Lung (tissue), 16 donors: ENCODE measurements around the gene SHMT1. TPM values are rescaled to one million over a fixed set of nuclear protein-coding genes. Genes with fewer than 3 reads are reported as not detected.
"Not testable (repeated sequence)": the region's sequence is repeated elsewhere in the genome, so short reads cannot be mapped to it uniquely, and the experiment has no call there.

ENCODE experiments used
- ATAC-seq: fragments of 200-7000 bp; cut with Tn5 transposase; one replicate; pipeline ENCODE4 v1.9.1; 2020; ENCODE audit warnings: moderate number of reproducible peaks; ENCODE audit not compliant: insufficient read depth, low FRiP score
- DNase-seq, 3 donors: peaks; one replicate each; pipeline ENCODE4 v3.0.0-alpha.2; 2013 to 2017
- H3K27ac ChIP-seq, 2 donors: one replicate each; pipeline ENCODE4 v1.5.1; 2013; ENCODE audit warnings: mild to moderate bottlenecking in 2 of 2, moderate library complexity in 2 of 2, control low read depth in 1 of 2, inconsistent platforms in 1 of 2, low read depth in 1 of 2, low read length in 1 of 2
- H3K27me3 ChIP-seq, 3 donors: one replicate each; pipeline ENCODE4 v1.5.1; 2013; ENCODE audit warnings: low read length in 2 of 3; ENCODE audit not compliant: control insufficient read depth in 3 of 3, insufficient read depth in 3 of 3
- H3K36me3 ChIP-seq, 4 donors: one replicate each; pipeline ENCODE4 v1.5.1; 2013; ENCODE audit warnings: low read length in 4 of 4, mild to moderate bottlenecking in 1 of 4, moderate library complexity in 1 of 4; ENCODE audit not compliant: control insufficient read depth in 4 of 4, insufficient read depth in 4 of 4
- H3K4me1 ChIP-seq, 5 donors: one replicate each; pipeline ENCODE4 v1.5.1; 2013; ENCODE audit warnings: low read length in 5 of 5, mild to moderate bottlenecking in 2 of 5, moderate library complexity in 1 of 5; ENCODE audit not compliant: control insufficient read depth in 5 of 5, insufficient read depth in 5 of 5
- H3K4me3 ChIP-seq: one replicate; pipeline ENCODE4 v1.5.1; 2013; ENCODE audit warnings: mild to moderate bottlenecking, control low read depth, moderate library complexity
- H3K9ac ChIP-seq, 2 donors: one replicate each; pipeline ENCODE4 v1.5.1; 2013; ENCODE audit warnings: low read length in 2 of 2, control low read depth in 1 of 2; ENCODE audit not compliant: insufficient read depth in 1 of 2
- H3K9me3 ChIP-seq, 4 donors: one replicate each; pipeline ENCODE4 v1.5.1; 2013; ENCODE audit warnings: low read length in 3 of 4, mild to moderate bottlenecking in 1 of 4, moderate library complexity in 1 of 4; ENCODE audit not compliant: control insufficient read depth in 4 of 4, insufficient read depth in 3 of 4
- WGBS, 2 donors: extraction: QIAGEN DNeasy Blood & Tissue Kit; methylation state at CpG; one replicate each; pipeline ENCODE4 v1.1.7; 2013; 5-methylcytosine and 5-hydroxymethylcytosine counted together
- long read RNA-seq, 5 donors: transcript quantifications; one replicate each; lab custom pipeline, GENCODE V29; 2026
- polyA plus RNA-seq, 2 donors: library from polyadenylated mRNA; stranded (reverse); fragments of 200-250 nt; gene quantifications; one replicate each; pipeline ENCODE4 v1.2.1, GENCODE V29; 2013
- total RNA-seq, 2 donors: library from RNA; depleted of rRNA in 1 of 2; stranded (reverse); fragments of >200 nt in 1 of 2; gene quantifications; one replicate each; pipeline ENCODE4 v1.2.1, GENCODE V29; 2014 to 2021
- TF ChIP-seq, protein P1 (sequence below): IDR thresholded peaks from 2 replicates; pipeline ENCODE4 v1.5.1; 2012; ENCODE audit warnings: mild to moderate bottlenecking; ENCODE audit errors: control extremely low read depth, extremely low read depth
- donor health status: control.
- donor health status: control.
- donor health status: Bipolar disorder and iron deficiency.
- donor health status: healthy.
- donor health status: DM: yes; HTN: yes; CAD: no.

SHMT1 gene
- total RNA-seq (10 to 100 TPM; 14.2 to 42.3 TPM), polyA plus RNA-seq (10 to 100 TPM; 21.9 to 28.7 TPM)
- long read RNA-seq, donor 1, partial matches to known transcripts = 0 of 5 reads
- long read RNA-seq, donor 1, other reads (novel, unspliced or antisense) = 0 of 5 reads
- long read RNA-seq, donor 2, partial matches to known transcripts = 0 of 3 reads
- long read RNA-seq, donor 2, other reads (novel, unspliced or antisense) = 0 of 3 reads
- long read RNA-seq, donor 3, partial matches to known transcripts = 0 of 4 reads
- long read RNA-seq, donor 3, other reads (novel, unspliced or antisense) = 0 of 4 reads
- long read RNA-seq, donor 4, partial matches to known transcripts = 0 of 3 reads
- long read RNA-seq, donor 4, other reads (novel, unspliced or antisense) = 0 of 3 reads
- long read RNA-seq, donor 5, partial matches to known transcripts = 0 of 7 reads
- long read RNA-seq, donor 5, other reads (novel, unspliced or antisense) = 0 of 7 reads

DNA sequence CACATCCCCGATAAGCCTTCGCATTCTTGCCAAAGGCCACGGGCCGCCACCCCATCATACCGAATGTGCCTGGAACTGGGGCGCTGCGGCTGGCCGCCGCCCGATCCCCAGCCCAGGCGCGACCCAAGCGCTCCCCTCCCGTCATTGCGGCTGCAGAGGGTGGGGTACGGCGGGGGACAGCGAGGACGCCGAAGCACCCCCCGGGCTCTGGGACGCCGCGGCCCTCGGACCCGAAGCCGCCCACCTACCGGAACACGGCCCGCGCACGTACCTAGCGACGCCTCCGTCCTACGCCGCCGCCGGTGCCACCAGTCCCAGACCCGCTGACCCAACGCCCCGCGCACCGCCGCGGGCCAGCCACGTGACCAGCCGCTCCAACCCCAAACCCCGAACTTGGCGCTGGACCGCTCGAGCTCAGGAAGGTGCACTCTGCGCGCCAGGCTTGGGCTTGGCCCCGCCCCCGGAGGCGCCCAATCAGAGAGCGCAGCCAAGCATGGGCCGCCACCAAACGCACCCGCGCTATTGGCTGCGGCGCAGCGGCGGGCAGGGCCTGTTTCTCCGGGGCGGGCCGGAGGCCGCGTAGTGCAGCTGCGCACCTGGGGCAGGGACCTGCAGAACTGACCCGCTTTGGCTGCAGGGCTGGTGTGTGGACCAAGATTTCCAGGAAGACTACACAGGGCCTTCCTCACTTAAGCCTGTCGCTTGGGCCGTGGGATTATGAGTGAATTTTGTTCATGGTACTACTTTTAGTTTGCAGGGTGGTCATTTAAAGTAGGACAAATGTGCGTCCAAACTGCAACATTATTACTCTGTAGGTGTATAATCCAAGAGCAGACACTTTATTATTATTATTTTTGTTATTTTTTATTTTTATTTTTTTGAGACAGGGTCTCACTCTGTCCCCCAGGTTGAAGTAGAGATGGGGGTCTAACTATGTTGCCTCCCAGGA, at the start of gene SHMT1:
SHMT1 (minus strand) TSS at position 450 of the 949 bp plus-strand sequence. CDS start 7,569 bp downstream, outside the sequence.
- TF ChIP-seq, protein P1, sequence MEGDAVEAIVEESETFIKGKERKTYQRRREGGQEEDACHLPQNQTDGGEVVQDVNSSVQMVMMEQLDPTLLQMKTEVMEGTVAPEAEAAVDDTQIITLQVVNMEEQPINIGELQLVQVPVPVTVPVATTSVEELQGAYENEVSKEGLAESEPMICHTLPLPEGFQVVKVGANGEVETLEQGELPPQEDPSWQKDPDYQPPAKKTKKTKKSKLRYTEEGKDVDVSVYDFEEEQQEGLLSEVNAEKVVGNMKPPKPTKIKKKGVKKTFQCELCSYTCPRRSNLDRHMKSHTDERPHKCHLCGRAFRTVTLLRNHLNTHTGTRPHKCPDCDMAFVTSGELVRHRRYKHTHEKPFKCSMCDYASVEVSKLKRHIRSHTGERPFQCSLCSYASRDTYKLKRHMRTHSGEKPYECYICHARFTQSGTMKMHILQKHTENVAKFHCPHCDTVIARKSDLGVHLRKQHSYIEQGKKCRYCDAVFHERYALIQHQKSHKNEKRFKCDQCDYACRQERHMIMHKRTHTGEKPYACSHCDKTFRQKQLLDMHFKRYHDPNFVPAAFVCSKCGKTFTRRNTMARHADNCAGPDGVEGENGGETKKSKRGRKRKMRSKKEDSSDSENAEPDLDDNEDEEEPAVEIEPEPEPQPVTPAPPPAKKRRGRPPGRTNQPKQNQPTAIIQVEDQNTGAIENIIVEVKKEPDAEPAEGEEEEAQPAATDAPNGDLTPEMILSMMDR = no peak
- H3K27ac ChIP-seq = peak within 1 kb of the TSS; percentile 40 to 85
- ATAC-seq = peak; percentile 100
- peak within 1 kb of the TSS; percentile 46 to 78 for H3K9ac ChIP-seq
- H3K9me3 ChIP-seq = no peaks in the 10 kb centered on the region
- WGBS, 2 donors = 0% methylated on average over 63 to 76 of the region's 76 CpGs
- H3K36me3 ChIP-seq = peaks cover 0 to 2% (median under 1%) of the 10 kb centered on the region in 4 donors
- H3K4me1 ChIP-seq = peaks cover 0 to 8% (median 0%) of the 10 kb centered on the region in 5 donors
- DNase-seq = peak; percentile 89 to 94 (median 90)
- peak within 1 kb of the TSS; percentile 75 for H3K4me3 ChIP-seq
- H3K27me3 ChIP-seq = no peaks in the 10 kb centered on the region

DNA sequence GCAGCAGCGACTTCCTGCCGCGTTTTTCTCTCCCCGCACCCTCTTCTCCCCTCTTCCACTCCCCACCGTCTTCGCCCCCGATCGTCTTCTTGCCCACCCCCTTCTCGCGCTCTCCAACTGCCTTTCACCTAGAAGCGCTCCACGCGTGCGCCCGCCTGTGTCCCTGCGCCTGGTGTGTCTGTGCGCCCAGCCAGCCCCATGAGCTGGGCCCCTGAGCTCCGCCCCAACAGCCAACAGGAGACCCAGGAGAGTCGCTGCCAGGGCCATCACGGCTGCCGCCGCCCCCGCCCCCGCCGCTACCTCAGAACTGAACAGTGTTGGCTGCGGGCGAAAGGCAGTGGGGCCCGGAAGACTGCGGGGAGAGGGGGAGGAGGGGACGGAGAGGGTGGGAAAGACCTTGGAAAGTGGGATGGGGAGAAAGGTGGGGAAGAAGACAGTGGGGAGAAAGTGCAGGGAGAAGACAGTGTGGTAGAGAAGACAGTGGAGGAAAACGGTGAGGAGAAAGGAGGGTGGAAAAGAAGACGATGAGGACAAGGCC, 48.7 kb upstream of the SHMT1 start:
- not testable (repeated sequence) for H3K4me3 ChIP-seq, DNase-seq, H3K27ac ChIP-seq, H3K36me3 ChIP-seq, H3K9ac ChIP-seq, H3K9me3 ChIP-seq, H3K4me1 ChIP-seq, H3K27me3 ChIP-seq
- WGBS, 2 donors = no CpG with 5 or more reads among the region's 32 CpGs
- ATAC-seq = peak; percentile 83

DNA sequence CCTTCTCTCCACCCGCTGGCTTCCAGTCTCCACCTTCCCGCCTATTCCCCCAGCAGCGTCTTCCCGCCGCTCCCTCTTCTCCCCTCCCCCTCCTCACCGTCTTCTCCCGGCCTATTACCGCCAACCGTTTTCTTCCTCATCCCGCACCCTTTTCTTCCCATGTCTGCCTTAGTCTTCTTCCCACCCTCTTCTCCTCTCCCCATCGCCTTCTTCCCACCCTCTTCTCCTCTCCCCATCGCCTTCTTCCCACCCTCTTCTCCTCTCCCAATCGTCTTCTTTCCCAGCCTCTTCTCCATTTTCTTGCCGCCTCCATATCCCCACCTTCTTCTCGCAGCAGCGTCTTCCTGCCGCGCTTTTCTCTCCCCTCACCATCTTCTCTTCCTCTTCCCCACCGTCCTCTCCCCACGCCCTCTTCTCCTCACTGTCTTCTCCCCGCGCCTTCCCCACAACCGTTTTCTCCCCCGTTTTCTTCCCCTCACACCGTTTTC, 48.1 kb upstream of the SHMT1 start:
- not testable (repeated sequence) for H3K4me1 ChIP-seq, H3K27ac ChIP-seq, H3K9me3 ChIP-seq, ATAC-seq, H3K27me3 ChIP-seq, H3K36me3 ChIP-seq
- H3K9ac ChIP-seq = peak overlapping the region in 1 of 2 donors; percentile 28
- 1% methylated on average over 20 to 23 of the region's 25 CpGs for WGBS, 2 donors
- H3K4me3 ChIP-seq = peak overlapping the region; percentile 6
- DNase-seq = peak; percentile 51 to 82 (median 81)

DNA sequence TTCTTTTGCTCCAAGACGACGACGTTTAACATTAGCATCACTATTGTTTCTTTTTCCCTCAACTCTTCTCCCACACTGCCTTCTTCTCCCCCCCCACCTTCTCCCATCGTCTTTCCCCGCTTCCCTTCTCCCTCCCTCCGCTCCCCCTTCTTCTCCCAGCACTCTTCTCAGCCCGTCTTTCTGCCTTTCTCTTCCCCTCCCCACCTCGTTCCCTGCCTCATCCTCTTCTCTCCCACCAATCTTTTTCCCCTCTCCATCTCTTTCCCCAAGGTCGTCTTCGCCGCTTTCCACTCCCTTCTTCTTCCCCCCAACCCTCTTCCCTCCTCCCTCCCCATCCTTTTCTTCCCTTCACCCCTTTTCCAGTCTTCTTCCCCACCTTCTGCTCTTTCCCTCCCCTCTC, 47.4 kb upstream of the SHMT1 start:
- not testable (repeated sequence) for H3K4me1 ChIP-seq, H3K9me3 ChIP-seq, ATAC-seq, H3K9ac ChIP-seq, H3K27ac ChIP-seq, H3K4me3 ChIP-seq, H3K27me3 ChIP-seq, H3K36me3 ChIP-seq
- 12 to 18% methylated on average over 9 to 11 of the region's 11 CpGs for WGBS, 2 donors
- peak; percentile 17 to 67 (median 49) for DNase-seq

GRCh38 chr17:18409321-18409720, 46.0 kb upstream of the SHMT1 start:
- not testable (repeated sequence) for H3K4me1 ChIP-seq, H3K9me3 ChIP-seq, H3K27ac ChIP-seq, DNase-seq, H3K27me3 ChIP-seq, H3K4me3 ChIP-seq, H3K9ac ChIP-seq, ATAC-seq, H3K36me3 ChIP-seq
- 38 to 47% methylated on average over 6 of the region's 6 CpGs for WGBS, 2 donors

DNA sequence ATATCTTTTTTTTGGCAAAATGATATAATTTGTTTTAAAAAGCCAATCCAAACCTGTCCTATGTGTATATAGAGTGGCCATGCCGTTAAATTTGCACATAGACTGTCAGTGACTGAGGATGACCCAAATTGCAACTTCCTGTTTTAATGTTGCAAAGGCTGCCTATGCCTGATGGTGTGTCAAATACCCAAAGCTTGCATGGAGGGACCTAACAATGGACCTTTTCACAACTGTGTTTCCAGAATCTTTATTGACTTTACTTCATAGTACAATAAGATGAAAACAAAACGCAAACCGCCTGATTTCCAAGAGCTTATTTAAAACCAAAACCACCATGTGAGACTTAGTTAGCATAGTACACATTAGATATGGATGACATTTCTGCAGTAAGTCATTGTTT, 45.6 kb upstream of the SHMT1 start:
- not testable (repeated sequence) for H3K9ac ChIP-seq, H3K27me3 ChIP-seq, H3K27ac ChIP-seq, H3K36me3 ChIP-seq, H3K4me1 ChIP-seq, H3K9me3 ChIP-seq, ATAC-seq, H3K4me3 ChIP-seq
- 34 to 48% methylated on average over 3 of the region's 3 CpGs for WGBS, 2 donors
- peak in 2 of 3 donors; percentile 3 to 6 for DNase-seq

DNA sequence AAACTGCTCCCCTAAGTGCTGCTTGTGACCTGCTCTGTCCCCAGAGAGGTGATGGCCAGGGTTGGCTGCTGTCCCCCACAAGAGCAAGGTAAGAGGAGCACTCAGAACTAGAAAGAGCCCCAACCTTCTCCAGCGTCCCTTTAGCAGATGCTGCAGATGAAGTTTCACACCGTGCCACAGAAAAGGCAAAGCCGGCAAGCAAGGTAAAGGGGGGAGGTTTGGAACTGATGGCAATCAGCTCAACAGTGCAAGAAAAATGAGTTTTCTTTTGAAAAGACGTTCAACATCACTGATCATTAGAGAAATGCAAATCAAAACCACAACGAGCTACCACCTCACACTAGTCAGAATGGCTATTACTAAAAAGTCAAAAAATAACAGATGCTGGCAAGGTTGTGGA, 40.3 kb upstream of the SHMT1 start:
- not testable (repeated sequence) for H3K9ac ChIP-seq, ATAC-seq, H3K4me1 ChIP-seq, H3K27me3 ChIP-seq, H3K4me3 ChIP-seq, H3K36me3 ChIP-seq, H3K9me3 ChIP-seq, H3K27ac ChIP-seq, DNase-seq
- WGBS, 2 donors = 100% methylated on average over 1 of the region's 5 CpGs; no CpG with 5 or more reads in 1 of the 2 donors
